OCI-LY7 (cell line): ENCODE results near the gene TNS1. TPM values are rescaled to one million over a fixed set of nuclear protein-coding genes. Genes with fewer than 3 reads are reported as not detected.
"Not testable (repeated sequence)": the region's sequence is repeated elsewhere in the genome, so short reads cannot be mapped to it uniquely, and the experiment has no call there.

Experiments used
- BruUV-seq: library from RNA; stranded (reverse); fragments of 400-500 nt; replicated peaks from 2 replicates; lab custom pipeline; 2021; lab: Mats Ljungman, UMichigan
- CTCF ChIA-PET: fragments of 300-600 bp; sonication (Branson Sonifier 250); formaldehyde crosslinking; loops from one replicate; lab custom pipeline; 2022; ENCODE audit warnings: antibody characterized with exemption; ENCODE audit not compliant: unreplicated experiment; lab: Charles Lee
- POLR2A ChIA-PET: fragments of 300-600 bp; sonication (Branson Sonifier 250); formaldehyde crosslinking; loops from one replicate; lab custom pipeline; 2022; ENCODE audit warnings: antibody characterized with exemption; lab: Charles Lee
- DNase-seq: peaks from one replicate; pipeline ENCODE4 v3.0.0-alpha.2; 2015; ENCODE audit warnings: low spot score
- H2AFZ ChIP-seq: fragments of 200-600 bp; sonication (generic), shearing (Covaris generic); 2 replicates; pipeline ENCODE4 v1.6.1; 2014; ENCODE audit warnings: mild to moderate bottlenecking, antibody characterized with exemption, low read length, moderate library complexity
- H3K27ac ChIP-seq: fragments of 200-600 bp; sonication (generic); 2 replicates; pipeline ENCODE4 v1.5.1; 2014; ENCODE audit warnings: mixed run types, low read depth, mild to moderate bottlenecking, moderate library complexity, low read length, inconsistent platforms; ENCODE audit not compliant: poor library complexity, severe bottlenecking
- H3K36me3 ChIP-seq: fragments of 200-600 bp; sonication (generic); 2 replicates; pipeline ENCODE4 v1.6.1; 2014; ENCODE audit warnings: mild to moderate bottlenecking, antibody characterized with exemption, low read length, moderate library complexity, mixed read lengths; ENCODE audit not compliant: insufficient read depth
- H3K4me1 ChIP-seq: fragments of 200-600 bp; sonication (generic); 2 replicates; pipeline ENCODE4 v1.5.1; 2014; ENCODE audit warnings: mild to moderate bottlenecking, low read length; ENCODE audit not compliant: insufficient read depth, poor library complexity, severe bottlenecking
- H3K4me2 ChIP-seq: fragments of 200-600 bp; sonication (generic); 2 replicates; pipeline ENCODE4 v1.6.1; 2014; ENCODE audit warnings: mild to moderate bottlenecking, low read length
- H3K4me3 ChIP-seq: fragments of 200-600 bp; sonication (generic); 2 replicates; pipeline ENCODE4 v1.5.1; 2014; ENCODE audit warnings: mild to moderate bottlenecking, low read depth, low read length; ENCODE audit not compliant: poor library complexity, severe bottlenecking
- H3K79me2 ChIP-seq: fragments of 200-600 bp; sonication (generic); 2 replicates; pipeline ENCODE4 v1.6.1; 2016; ENCODE audit warnings: low read depth, mild to moderate bottlenecking, low read length, moderate library complexity, mixed read lengths; ENCODE audit not compliant: insufficient read depth
- H3K9me2 ChIP-seq: fragments of 200-600 bp; sonication (generic); 2 replicates; pipeline ENCODE4 v1.6.1; 2016; ENCODE audit warnings: mild to moderate bottlenecking, low read length, mixed read lengths; ENCODE audit not compliant: insufficient read depth
- H3K9me3 ChIP-seq: fragments of 200-600 bp; sonication (generic); 2 replicates; pipeline ENCODE4 v1.6.1; 2014; ENCODE audit warnings: mild to moderate bottlenecking, mixed run types, low read length, mixed read lengths
- H4K20me1 ChIP-seq: fragments of 200-600 bp; sonication (generic); 2 replicates; pipeline ENCODE4 v1.6.1; 2014; ENCODE audit warnings: mild to moderate bottlenecking, antibody characterized with exemption, low read length, moderate library complexity, mixed read lengths; ENCODE audit not compliant: insufficient read depth
- EZH2phosphoT487 ChIP-seq: fragments of 200-600 bp; sonication (generic); IDR thresholded peaks from 2 replicates; pipeline ENCODE4 v1.6.1; 2018; ENCODE audit warnings: low read depth, borderline replicate concordance, mild to moderate bottlenecking, mixed run types, antibody characterized with exemption, low read length, moderate library complexity, mixed read lengths
- intact Hi-C: fragments of 100-400 bp; cut with micrococcal nuclease; formaldehyde crosslinking; loops from one replicate; pipeline ENCODE4 v1.10.0; 2022; ENCODE audit not compliant: unreplicated experiment
- total RNA-seq, 2 experiments: library from RNA; depleted of rRNA in 1 of 2; stranded (reverse); fragments of >200 nt in 1 of 2; shearing (Covaris generic) in 1 of 2; gene quantifications; 2 replicates each; pipeline ENCODE4 v1.2.3, GENCODE V29; 2014 to 2022
- TF ChIP-seq, protein P1 (sequence below): fragments of 200-600 bp; sonication (generic); conservative IDR thresholded peaks from 2 replicates; pipeline ENCODE4 v1.5.1; 2014; ENCODE audit warnings: mild to moderate bottlenecking, antibody characterized with exemption, low read length, moderate library complexity, mixed read lengths

The TNS1 gene
- total RNA-seq, 2 experiments from 2014 or later = not detected

DNA sequence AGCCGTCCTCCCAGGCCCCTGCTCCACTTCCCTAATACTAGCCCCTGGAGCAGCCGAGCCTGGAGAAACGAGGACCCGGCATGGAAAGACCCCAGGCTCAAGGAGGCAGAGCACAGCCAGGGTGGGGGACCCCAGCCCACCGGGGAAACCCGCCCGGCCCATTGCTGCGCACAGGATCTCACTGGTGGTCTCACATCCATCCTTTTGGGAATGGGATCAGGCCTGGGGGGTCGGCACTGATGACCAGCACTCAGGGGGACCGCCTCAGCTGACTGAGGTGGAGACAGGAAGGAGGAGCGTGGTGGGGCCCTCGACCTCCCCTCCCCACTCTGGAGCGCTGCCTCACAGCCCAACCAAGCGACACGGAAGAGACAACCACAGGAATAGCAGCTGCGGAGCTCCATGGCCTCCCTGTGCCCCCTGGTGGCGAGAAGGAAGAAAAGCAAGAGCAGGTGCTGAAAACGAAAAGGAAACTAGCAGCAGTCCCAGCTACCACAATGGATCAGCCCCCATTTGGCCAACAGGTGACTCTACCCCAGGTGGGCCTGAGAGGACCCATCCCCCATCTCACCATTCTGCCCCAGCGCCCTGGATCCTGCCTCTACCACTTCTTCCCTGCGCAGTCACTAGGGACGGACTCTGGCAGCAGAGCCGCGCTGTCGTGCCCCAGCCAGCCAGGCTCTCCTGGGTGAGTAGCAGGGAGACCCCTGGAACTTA is 31.9 kb upstream of the TNS1 start:
- POLR2A ChIA-PET, CTCF ChIA-PET, H4K20me1 ChIP-seq, H3K27ac ChIP-seq, H3K9me3 ChIP-seq, H3K4me3 ChIP-seq, BruUV-seq, H3K4me1 ChIP-seq, intact Hi-C loops, H3K9me2 ChIP-seq, H3K79me2 ChIP-seq, H3K36me3 ChIP-seq: not testable (repeated sequence)
- TF ChIP-seq, protein P1, sequence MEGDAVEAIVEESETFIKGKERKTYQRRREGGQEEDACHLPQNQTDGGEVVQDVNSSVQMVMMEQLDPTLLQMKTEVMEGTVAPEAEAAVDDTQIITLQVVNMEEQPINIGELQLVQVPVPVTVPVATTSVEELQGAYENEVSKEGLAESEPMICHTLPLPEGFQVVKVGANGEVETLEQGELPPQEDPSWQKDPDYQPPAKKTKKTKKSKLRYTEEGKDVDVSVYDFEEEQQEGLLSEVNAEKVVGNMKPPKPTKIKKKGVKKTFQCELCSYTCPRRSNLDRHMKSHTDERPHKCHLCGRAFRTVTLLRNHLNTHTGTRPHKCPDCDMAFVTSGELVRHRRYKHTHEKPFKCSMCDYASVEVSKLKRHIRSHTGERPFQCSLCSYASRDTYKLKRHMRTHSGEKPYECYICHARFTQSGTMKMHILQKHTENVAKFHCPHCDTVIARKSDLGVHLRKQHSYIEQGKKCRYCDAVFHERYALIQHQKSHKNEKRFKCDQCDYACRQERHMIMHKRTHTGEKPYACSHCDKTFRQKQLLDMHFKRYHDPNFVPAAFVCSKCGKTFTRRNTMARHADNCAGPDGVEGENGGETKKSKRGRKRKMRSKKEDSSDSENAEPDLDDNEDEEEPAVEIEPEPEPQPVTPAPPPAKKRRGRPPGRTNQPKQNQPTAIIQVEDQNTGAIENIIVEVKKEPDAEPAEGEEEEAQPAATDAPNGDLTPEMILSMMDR = peak; percentile 70
- H3K4me2 ChIP-seq = peak overlapping the region; percentile 43; the same call in 1 of the 2 replicates
- H2AFZ ChIP-seq = peak overlapping the region; percentile 61; the same call in 1 of the 2 replicates
- DNase-seq = peak; percentile 59

DNA sequence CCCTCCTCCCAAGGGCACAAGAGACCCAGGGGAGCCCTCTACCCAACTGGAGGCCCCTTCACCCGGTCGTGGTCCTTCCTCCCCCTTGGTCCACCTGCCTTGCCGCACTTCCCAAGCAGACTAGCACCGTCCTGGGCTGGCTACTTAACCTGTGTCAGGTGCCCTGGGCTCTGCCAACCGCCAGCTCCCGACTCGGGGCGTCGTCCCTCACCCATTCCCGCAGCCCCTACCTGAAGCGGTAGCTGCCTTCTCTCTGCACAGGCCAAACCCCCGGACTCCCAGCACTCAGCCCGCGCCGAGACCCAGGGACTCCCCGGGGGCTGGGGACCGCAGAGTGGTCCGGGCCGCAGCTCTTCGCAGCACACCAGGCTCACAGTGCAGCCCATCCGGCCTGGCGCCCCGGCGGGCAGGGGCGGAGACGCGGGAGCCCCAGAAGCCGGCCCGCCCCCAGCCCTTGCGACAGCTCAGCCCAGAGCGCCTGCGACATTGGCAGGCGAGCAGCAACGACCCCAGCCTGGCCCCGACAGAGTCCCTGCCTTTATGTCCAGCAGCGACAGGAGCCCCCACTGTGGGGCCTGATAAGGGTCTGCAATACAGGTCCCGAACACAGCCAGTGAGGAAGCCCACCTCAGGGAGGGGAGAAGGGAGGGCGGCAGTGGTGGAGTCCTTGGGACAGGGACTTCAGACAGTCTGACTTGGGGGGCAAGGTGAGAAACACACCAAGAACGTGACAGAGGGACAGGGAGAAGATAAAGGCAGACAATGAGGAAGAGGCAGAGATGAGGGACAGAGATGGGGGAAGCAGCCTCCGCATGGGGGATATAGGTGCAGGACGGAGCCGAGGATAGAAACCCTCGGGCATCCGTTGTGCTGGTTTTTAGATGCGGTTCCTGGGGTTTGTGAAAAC is 31.0 kb upstream of the TNS1 start:
- Histone ChIP-seq H3K79me2 (no peaks in the 10 kb centered on the region), H3K4me3 (no peak overlapping the region), H3K9me3 (no peaks in the 10 kb centered on the region), H3K4me2 (no peak overlapping the region; the same call in 1 of the 2 replicates), H4K20me1 (no peaks in the 10 kb centered on the region), H3K36me3 (no peaks in the 10 kb centered on the region), H3K27ac (no peak overlapping the region), H3K9me2 (no peaks in the 10 kb centered on the region), H3K4me1 (no peaks in the 10 kb centered on the region), H2AFZ (peak overlapping the region; percentile 61; the same call in 1 of the 2 replicates)
- ChIA-PET CTCF (no interaction called here), POLR2A (no interaction called here)
- no TSS peak for BruUV-seq
- intact Hi-C loops = no loop called here
- DNase-seq = no peak
- no peak for TF ChIP-seq EZH2phosphoT487
- TF ChIP-seq, protein P1 = no peak
